Measurements from ENCODE around the gene SMG7. TPM values are rescaled to one million over a fixed set of nuclear protein-coding genes. Genes with fewer than 3 reads are reported as not detected.

The SMG7 gene
- total RNA-seq, 1 experiment from 2014 or later, result 54.1 TPM

DNA sequence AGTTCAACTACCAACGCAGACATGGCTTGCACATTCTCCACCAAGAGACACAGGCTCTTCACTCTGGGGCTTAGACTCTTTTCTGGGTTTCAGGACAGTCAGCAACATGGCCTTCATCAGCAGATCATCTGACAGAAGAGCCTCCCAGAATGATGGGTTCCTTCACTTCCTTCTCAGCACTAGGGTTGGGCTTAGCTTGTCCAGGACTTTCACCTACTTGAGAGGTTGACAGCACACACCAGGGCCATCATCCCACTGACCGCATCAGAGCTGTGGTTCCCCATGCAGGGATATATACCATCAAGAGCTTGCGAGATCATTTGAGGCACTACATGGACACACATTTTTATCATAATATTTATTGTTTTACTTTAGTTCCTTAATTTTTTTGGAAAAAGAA lies 128.3 kb downstream of the SMG7 start:
- no peaks in the 10 kb centered on the region for H3K36me3 ChIP-seq (ENCODE audit: control insufficient read depth in 1 of 2, insufficient read depth in 2 of 2, low read length in 2 of 2)
- CTCF ChIA-PET, result interaction anchor here (0.7 to 1.4 kb wide), 2 partner anchors 9 to 20 kb away, joined by 3 to 4 read pairs; no protein-coding TSS in a partner anchor
- TF ChIP-seq, protein P1, sequence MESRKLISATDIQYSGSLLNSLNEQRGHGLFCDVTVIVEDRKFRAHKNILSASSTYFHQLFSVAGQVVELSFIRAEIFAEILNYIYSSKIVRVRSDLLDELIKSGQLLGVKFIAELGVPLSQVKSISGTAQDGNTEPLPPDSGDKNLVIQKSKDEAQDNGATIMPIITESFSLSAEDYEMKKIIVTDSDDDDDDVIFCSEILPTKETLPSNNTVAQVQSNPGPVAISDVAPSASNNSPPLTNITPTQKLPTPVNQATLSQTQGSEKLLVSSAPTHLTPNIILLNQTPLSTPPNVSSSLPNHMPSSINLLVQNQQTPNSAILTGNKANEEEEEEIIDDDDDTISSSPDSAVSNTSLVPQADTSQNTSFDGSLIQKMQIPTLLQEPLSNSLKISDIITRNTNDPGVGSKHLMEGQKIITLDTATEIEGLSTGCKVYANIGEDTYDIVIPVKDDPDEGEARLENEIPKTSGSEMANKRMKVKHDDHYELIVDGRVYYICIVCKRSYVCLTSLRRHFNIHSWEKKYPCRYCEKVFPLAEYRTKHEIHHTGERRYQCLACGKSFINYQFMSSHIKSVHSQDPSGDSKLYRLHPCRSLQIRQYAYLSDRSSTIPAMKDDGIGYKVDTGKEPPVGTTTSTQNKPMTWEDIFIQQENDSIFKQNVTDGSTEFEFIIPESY (IDR thresholded peaks at IDR 0.05; ENCODE audit: extremely low read depth, insufficient replicate concordance, low read length), result no peak
- TF ChIP-seq EGR1 (IDR thresholded peaks at IDR 0.05; ENCODE audit: low read depth), result no peak
- TF ChIP-seq, protein P2, sequence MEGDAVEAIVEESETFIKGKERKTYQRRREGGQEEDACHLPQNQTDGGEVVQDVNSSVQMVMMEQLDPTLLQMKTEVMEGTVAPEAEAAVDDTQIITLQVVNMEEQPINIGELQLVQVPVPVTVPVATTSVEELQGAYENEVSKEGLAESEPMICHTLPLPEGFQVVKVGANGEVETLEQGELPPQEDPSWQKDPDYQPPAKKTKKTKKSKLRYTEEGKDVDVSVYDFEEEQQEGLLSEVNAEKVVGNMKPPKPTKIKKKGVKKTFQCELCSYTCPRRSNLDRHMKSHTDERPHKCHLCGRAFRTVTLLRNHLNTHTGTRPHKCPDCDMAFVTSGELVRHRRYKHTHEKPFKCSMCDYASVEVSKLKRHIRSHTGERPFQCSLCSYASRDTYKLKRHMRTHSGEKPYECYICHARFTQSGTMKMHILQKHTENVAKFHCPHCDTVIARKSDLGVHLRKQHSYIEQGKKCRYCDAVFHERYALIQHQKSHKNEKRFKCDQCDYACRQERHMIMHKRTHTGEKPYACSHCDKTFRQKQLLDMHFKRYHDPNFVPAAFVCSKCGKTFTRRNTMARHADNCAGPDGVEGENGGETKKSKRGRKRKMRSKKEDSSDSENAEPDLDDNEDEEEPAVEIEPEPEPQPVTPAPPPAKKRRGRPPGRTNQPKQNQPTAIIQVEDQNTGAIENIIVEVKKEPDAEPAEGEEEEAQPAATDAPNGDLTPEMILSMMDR (IDR thresholded peaks at IDR 0.05 in 2 of 3, conservative IDR thresholded peaks at IDR 0.05 in 1 of 3; ENCODE audit: borderline replicate concordance in 1 of 3, insufficient read depth in 1 of 3, low read depth in 2 of 3, low read length in 2 of 3), result no peak
- TF ChIP-seq, protein P3, sequence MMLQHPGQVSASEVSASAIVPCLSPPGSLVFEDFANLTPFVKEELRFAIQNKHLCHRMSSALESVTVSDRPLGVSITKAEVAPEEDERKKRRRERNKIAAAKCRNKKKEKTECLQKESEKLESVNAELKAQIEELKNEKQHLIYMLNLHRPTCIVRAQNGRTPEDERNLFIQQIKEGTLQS (IDR thresholded peaks at IDR 0.05), result no peak
- RAD21 ChIA-PET (ENCODE audit: low non-redundant PET in 1 of 2, low total read pairs in 2 of 2, uncharacterized antibody in 2 of 2, unreplicated experiment in 2 of 2), result no interaction called here
- no peaks in the 10 kb centered on the region for H3K79me2 ChIP-seq (ENCODE audit: insufficient read depth, low read length)
- no peaks in the 10 kb centered on the region for H3K27me3 ChIP-seq (ENCODE audit: insufficient read depth, low read length)
- H3K9me2 ChIP-seq (ENCODE audit: insufficient read depth), result no peaks in the 10 kb centered on the region
- no peak overlapping the region for H3K4me3 ChIP-seq (replicated peaks in 1 of 2; ENCODE audit: low read depth in 1 of 2, low read length in 2 of 2)
- H3K9me3 ChIP-seq (ENCODE audit: control insufficient read depth in 1 of 2, insufficient read depth in 1 of 2, low read depth in 1 of 2, low read length in 2 of 2), result no peaks in the 10 kb centered on the region
- DNase-seq (ENCODE audit: low read depth, low spot score) (no peak), ATAC-seq (no peak)
- POLR2A ChIA-PET, result interaction anchor here (0.6 kb wide), 1 partner anchor 9 kb away, joined by 3 read pairs; no protein-coding TSS in a partner anchor
- intact Hi-C loops (cut with micrococcal nuclease), result no loop called here
- no TSS peak for BruUV-seq (replicated peaks)
- no peak overlapping the region for H2AFZ ChIP-seq (ENCODE audit: low read depth, low read length, poor library complexity, severe bottlenecking)
- no peak overlapping the region for H3K9ac ChIP-seq (ENCODE audit: low read length)
- no peaks in the 10 kb centered on the region for H4K20me1 ChIP-seq (ENCODE audit: insufficient read depth)
- H3K4me1 ChIP-seq (ENCODE audit: control insufficient read depth in 1 of 2, insufficient read depth in 2 of 2, low read length in 2 of 2), result no peaks in the 10 kb centered on the region
- no peak overlapping the region for H3K4me2 ChIP-seq (ENCODE audit: low read length)
- no peak overlapping the region for H3K27ac ChIP-seq (ENCODE audit: low read depth, low read length)
